Adipose tissue (tissue), 3 donors: ENCODE data around the gene MED27. TPM values are rescaled to one million over a fixed set of nuclear protein-coding genes. Genes with fewer than 3 reads are reported as not detected.

Experiments
- H3K27ac ChIP-seq: one replicate; pipeline ENCODE4 v1.5.1; 2013; ENCODE audit warnings: low read depth, low read length
- WGBS, 3 donors: extraction: QIAGEN DNeasy Blood & Tissue Kit; methylation state at CpG; one replicate each; pipeline ENCODE4 v1.1.7; 2013; 5-methylcytosine and 5-hydroxymethylcytosine counted together
- polyA plus RNA-seq, 3 donors: library from polyadenylated mRNA; stranded (reverse); fragments of 200-250 nt; gene quantifications; one replicate each; pipeline ENCODE4 v1.2.3, GENCODE V29; 2013
- donor health status: healthy with polysubstance abuse.
- donor health status: Bipolar disorder and iron deficiency.
- donor health status: healthy.

MED27 gene
- polyA plus RNA-seq, 3 donors, result 6.7 to 15.3 (median 13.0) TPM

DNA sequence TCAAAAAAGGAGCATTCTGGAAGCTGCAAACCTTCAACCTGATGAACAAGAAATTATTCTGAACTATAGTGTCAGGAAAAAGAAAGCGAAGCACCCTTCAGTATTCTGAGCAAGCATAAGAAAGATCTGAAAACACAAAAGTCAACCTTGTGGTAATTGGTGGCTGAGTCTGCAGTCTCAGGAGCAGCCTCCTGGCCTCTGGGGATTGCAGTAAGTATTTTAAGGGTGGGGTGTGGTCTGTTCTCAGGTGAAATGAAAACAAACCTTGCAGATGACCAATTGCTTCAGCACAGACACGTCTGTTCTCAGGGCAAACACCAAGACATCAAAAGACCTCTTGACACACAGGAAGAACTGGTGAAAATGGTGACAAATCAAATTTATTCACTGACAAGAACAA lies 192.0 kb downstream of the MED27 start:
- no peak overlapping the region for H3K27ac ChIP-seq
- 94 to 98% (median 95%) methylated on average over 2 of the region's 2 CpGs for WGBS, 3 donors

DNA sequence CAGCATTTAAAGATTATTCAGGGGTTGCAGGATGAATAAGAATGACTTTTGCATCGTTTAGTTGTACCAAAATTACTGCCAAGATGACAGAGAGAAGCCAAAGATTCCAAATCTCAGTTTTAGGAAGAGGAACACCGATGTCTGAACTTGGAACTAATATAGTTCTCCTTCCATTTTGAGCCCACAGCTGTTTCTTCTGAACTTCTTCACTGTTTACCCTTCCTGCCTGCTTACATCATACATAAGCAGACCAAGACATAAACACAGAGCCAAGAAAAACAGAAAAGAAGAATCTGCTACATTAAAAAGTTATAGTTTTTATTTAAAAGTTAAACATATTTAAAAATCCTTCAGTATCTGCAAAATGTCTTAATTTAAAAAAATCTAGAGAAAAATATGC lies 192.8 kb downstream of the MED27 start:
- no peak overlapping the region for H3K27ac ChIP-seq
- 54 to 83% (median 54%) methylated on average over 2 of the region's 2 CpGs for WGBS, 3 donors

GRCh38 chr9:131885144-131885609 lies 194.5 kb downstream of the MED27 start:
- 53 to 87% (median 74%) methylated on average over 6 of the region's 6 CpGs for WGBS, 3 donors
- no peak overlapping the region for H3K27ac ChIP-seq

DNA sequence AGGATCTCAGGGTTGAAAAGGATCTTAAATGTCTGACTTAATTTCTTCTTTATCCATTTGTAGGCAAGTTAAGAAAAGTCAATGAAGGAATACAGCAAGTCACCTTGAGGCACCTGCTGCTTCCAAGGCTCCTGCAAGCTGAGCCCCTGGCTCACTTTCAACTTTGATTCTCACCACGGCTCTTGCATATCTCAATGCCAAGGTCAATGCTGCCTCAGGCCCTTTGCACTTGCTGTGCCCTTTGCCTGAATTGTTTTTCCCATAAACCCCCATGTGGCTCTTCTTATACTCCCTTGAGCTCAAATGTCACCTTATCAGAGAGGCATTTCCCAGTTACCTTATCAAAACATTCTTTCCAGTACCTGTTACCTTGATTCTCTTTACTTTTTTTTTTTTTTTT lies 195.4 kb downstream of the MED27 start:
- no peak overlapping the region for H3K27ac ChIP-seq
- 32 to 83% (median 76%) methylated on average over 1 of the region's 1 CpG for WGBS, 3 donors

- 67 to 81% (median 72%) methylated on average over 4 of the region's 4 CpGs for WGBS, 3 donors
- H3K27ac ChIP-seq, result no peak overlapping the region
Observed at GRCh38 chr9:131880833-131881583, 198.7 kb downstream of the MED27 start.

GRCh38 chr9:131879911-131880290 lies 199.8 kb downstream of the MED27 start:
- 94 to 96% (median 96%) methylated on average over 13 of the region's 13 CpGs for WGBS, 3 donors
- H3K27ac ChIP-seq, result no peak overlapping the region

DNA sequence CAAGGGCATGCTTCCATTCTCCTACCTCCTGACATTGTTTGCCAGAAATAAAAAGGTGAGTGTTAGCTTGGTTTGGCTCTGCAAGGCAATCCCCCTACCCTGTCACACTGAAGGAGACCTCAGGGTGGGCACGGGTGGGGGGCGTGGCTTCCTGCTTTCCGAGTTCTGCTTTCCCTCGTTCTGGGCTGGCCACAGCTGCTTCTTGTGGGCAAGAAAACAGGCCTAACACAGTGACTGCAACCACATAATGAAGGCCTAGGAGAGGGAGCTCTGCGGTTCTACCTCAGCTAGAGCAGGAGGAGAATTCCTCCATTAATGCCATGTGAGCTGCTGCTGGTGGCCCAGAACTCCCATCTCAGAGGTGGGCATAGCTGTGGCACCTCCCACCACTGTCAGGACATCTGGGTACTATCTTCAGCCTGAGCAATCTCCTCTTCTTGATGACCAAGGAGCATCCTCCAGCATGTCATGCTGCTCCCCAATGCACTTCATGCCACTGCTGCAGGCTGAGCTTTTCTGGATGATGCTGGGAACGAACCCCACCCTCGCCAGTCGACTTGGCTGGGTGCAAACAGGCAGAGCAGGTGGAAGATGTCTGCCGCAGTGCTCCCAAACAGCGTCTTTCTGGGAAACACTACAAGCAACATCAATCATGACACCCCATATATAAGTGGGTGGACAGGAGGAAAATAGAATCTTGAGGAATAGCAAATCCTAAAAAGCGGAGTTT lies 200.3 kb downstream of the MED27 start:
- 71 to 84% (median 78%) methylated on average over 11 of the region's 11 CpGs for WGBS, 3 donors
- H3K27ac ChIP-seq, result no peak overlapping the region

DNA sequence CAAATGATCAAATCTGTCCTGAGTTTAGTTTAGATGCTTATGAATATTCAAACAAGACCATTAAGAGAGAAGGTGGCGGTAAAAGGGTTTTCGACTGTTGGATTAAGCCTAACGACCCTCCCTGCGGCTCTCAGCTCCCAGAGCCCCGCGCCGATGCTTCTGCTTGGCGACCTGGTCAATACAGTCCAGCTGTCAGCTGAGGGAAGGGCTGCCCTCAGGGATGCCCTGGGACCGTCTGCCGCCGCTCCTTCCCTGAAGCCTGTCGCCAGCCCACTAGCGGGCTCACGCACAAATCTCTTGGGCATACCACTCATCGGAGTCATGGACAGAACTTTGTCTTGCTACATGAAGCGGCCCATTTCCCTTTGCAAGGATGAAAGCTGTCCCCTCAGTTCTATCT lies 203.2 kb downstream of the MED27 start:
- no peak overlapping the region for H3K27ac ChIP-seq
- WGBS, 3 donors, result 93 to 95% (median 95%) methylated on average over 16 of the region's 16 CpGs

DNA sequence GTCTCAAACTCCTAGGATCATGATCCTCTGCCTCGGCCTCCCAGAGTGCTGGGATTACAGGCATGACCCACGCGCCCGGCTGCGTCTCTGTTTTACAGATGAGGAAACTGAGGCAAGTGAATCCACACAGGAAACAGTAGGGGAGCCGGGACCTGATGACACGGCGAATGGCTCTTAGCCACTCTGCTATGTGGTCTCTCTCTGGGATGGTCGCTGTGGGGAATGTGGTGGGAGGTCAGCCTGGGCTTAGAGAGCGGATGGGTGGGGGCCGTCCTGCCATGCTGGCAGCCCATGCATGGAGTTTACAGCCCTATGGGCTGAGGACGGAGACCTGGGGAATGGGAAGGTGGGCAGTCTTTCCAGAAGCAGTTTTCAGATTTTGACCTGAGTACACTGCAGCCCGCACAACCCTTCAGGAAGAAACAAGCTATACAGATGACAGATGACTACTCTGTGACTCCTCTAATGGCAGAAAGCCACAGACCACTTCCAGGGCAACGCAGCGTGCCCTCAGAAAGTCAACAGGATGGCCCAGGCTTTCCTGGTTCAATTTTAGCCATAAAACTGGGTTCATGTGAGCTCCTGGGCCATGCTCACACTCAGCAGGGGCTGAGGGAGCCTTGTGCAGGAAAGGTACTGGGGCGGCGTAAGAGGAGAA lies 203.7 kb downstream of the MED27 start:
- WGBS, 3 donors, result 85 to 93% (median 88%) methylated on average over 17 of the region's 17 CpGs
- no peak overlapping the region for H3K27ac ChIP-seq

DNA sequence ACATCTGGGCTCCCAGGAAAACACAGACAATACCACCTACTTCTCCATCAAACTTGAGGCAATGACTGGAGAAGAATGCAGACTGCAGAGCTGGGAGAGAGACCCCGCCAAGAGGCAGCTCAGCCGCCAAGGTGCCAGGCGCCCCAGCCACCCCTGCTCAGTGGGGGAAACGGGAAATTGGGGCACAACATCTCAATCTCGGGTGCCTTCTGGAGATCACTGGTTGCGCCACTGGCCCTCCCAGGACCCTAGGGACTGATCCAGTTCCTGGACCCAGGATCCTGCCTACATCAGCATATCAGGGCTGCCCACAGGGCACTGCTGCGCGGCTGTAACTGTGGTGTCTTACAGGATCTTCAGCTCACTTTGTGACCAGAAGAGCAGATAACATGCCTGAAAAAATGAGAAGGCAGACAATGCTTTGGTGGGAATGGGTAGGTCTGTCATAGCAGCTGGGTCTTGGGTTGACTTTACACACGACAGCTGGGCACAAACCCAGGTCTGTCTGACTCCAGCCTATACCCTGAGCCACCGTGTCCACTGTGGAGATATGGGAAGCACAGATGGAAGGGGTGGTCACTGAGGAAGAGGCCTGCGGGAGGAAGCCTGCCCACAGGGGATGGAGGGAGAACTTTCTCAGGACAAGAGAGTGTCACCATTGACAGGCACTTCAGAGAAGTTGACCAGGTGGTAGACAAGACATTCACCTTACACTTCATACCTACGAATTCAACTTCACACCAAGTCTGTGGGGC lies 204.6 kb downstream of the MED27 start:
- 88 to 94% (median 93%) methylated on average over 12 of the region's 12 CpGs for WGBS, 3 donors

GRCh38 chr9:131874447-131874846 lies 205.2 kb downstream of the MED27 start:
- 87 to 88% (median 88%) methylated on average over 12 of the region's 12 CpGs for WGBS, 3 donors
- H3K27ac ChIP-seq, result no peak overlapping the region

More for the DNA sequence above, 204.6 kb downstream of the MED27 start:
- H3K27ac ChIP-seq, result no peak overlapping the region

DNA sequence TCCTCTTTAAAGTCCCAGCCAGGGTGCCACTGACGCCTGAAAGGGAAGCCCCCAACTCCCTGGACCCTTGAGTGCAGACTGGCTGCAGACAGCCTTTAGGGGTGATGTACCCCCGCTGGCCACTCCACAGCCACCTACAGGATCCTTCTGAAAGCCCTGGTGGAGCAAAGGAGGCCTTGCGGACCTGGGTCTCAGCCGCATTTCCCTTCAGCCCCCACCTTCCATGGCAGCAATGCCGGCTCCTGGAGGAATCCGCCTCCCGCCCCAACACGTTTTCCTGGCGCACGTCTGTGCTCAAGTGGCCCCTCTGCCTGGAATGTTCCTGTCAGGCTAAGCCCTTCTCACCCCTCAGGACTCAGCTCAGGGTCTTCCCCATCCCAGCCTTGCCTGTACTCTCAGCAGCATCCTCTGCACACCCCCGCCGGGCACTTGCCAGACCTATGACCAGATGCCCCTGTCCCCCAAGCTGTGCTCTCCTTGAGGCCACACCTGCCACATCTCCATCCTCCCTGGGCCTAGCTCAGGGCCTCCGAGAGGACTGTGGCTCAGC lies 205.7 kb downstream of the MED27 start:
- 93 to 95% (median 95%) methylated on average over 13 of the region's 13 CpGs for WGBS, 3 donors

GRCh38 chr9:131873335-131873734 lies 206.3 kb downstream of the MED27 start:
- WGBS, 3 donors, result 90 to 94% (median 92%) methylated on average over 9 of the region's 9 CpGs
- no peak overlapping the region for H3K27ac ChIP-seq

More for the DNA sequence above, 205.7 kb downstream of the MED27 start:
- no peak overlapping the region for H3K27ac ChIP-seq

DNA sequence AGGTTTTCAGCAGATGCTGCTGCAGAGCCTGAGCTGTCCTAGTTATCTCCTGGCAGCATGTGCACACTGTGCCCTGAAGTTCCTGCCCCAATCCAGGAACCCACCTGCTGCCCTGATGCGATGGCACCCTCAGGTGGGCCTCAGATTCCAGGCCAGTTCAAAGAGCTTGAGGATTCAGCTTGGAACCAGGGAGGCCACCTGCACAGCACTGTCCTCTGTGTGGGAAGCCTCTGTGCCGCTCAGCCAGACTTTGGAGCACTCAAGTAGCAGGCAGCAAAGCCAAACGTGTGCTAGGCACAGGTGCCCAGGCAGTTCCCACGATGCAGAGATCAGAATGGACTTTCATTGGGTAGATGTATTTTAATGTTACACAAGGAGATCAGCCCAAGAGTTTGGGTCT lies 207.0 kb downstream of the MED27 start:
- 92 to 96% (median 94%) methylated on average over 4 of the region's 4 CpGs for WGBS, 3 donors
- no peak overlapping the region for H3K27ac ChIP-seq

- WGBS, 3 donors, result 92 to 93% (median 92%) methylated on average over 15 of the region's 15 CpGs
- no peak overlapping the region for H3K27ac ChIP-seq
Observed at GRCh38 chr9:131872006-131872405, 207.7 kb downstream of the MED27 start.

DNA sequence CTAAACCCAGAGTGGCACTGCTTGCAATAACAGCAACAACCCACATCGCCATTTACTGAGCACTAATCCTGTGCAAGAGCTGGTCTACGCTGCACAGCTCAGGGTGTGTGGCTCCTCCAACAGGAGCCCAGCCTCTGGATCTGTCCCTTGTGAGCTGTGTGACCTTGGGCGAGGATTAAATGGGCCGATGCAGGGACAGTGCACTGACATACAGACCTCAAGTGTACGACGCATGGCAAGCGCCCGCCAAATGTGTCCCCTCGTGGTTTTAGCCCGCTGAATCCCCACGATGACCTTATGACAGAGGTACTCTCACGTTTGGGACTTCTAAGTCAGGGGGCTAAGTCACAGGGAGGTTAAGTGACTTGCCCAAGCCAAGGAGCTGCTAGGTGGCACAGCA lies 209.5 kb downstream of the MED27 start:
- WGBS, 3 donors, result 89 to 95% (median 94%) methylated on average over 12 of the region's 12 CpGs

GRCh38 chr9:131869348-131869747 lies 210.3 kb downstream of the MED27 start:
- 82 to 86% (median 85%) methylated on average over 8 of the region's 8 CpGs for WGBS, 3 donors
- no peak overlapping the region for H3K27ac ChIP-seq

More for the DNA sequence above, 209.5 kb downstream of the MED27 start:
- H3K27ac ChIP-seq, result no peak overlapping the region

GRCh38 chr9:131868766-131869165 lies 210.9 kb downstream of the MED27 start:
- WGBS, 3 donors, result 75 to 85% (median 78%) methylated on average over 10 of the region's 10 CpGs
- no peak overlapping the region for H3K27ac ChIP-seq
